ENCODE data around the gene P2RY2.

- no peak for TF ChIP-seq POLR2A (IDR thresholded peaks at IDR 0.05)
- TF ChIP-seq, protein P1, sequence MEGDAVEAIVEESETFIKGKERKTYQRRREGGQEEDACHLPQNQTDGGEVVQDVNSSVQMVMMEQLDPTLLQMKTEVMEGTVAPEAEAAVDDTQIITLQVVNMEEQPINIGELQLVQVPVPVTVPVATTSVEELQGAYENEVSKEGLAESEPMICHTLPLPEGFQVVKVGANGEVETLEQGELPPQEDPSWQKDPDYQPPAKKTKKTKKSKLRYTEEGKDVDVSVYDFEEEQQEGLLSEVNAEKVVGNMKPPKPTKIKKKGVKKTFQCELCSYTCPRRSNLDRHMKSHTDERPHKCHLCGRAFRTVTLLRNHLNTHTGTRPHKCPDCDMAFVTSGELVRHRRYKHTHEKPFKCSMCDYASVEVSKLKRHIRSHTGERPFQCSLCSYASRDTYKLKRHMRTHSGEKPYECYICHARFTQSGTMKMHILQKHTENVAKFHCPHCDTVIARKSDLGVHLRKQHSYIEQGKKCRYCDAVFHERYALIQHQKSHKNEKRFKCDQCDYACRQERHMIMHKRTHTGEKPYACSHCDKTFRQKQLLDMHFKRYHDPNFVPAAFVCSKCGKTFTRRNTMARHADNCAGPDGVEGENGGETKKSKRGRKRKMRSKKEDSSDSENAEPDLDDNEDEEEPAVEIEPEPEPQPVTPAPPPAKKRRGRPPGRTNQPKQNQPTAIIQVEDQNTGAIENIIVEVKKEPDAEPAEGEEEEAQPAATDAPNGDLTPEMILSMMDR (IDR thresholded peaks at IDR 0.05) = no peak
These were observed 24.6 kb upstream of the P2RY2 start for GRCh38 chr11:73193251-73194033.
